ENCODE measurements around the gene FBXO48.
"Not testable (repeated sequence)": the region's sequence is repeated elsewhere in the genome, so short reads cannot be mapped to it uniquely, and the experiment has no call there.

Gene FBXO48

GRCh38 chr2:68446425-68446824 is 20.7 kb downstream of the FBXO48 start:
- intact Hi-C loops (cut with DNase I); DNase-seq: not testable (repeated sequence)

- intact Hi-C loops (cut with DNase I) = loop anchor here (5.0 kb wide), 2 partner anchors 80 to 320 kb away; no protein-coding TSS in a partner anchor
Measured at GRCh38 chr2:68441994-68442322, 25.1 kb downstream of the FBXO48 start.

GRCh38 chr2:68441179-68441993 is 25.7 kb downstream of the FBXO48 start:
- DNase-seq = peak; percentile 56 to 93 (median 82)
- intact Hi-C loops (cut with DNase I) = loop anchor here (5.0 kb wide), 2 partner anchors 79 to 319 kb away; no protein-coding TSS in a partner anchor

More at GRCh38 chr2:68441994-68442322, 25.1 kb downstream of the FBXO48 start:
- DNase-seq = no peak

- DNase-seq = no peak
- intact Hi-C loops (cut with DNase I) = loop anchor here (5.0 kb wide), 1 partner anchor 66 kb away; no protein-coding TSS in a partner anchor
Measured at GRCh38 chr2:68438455-68439303, 28.4 kb downstream of the FBXO48 start.

GRCh38 chr2:68436270-68436669 is 30.8 kb downstream of the FBXO48 start:
- intact Hi-C loops (cut with DNase I) = loop anchor here (5.0 kb wide), 1 partner anchor 64 kb away; no protein-coding TSS in a partner anchor
- DNase-seq = peak in 9 of 42 donors; percentile 7 to 58 (median 28)

GRCh38 chr2:68435615-68436014 is 31.5 kb downstream of the FBXO48 start:
- DNase-seq = no peak
- intact Hi-C loops (cut with DNase I) = loop anchor here (5.0 kb wide), 1 partner anchor 63 kb away; no protein-coding TSS in a partner anchor

- intact Hi-C loops (cut with DNase I) = loop anchor here (5.0 kb wide), 1 partner anchor 63 kb away; no protein-coding TSS in a partner anchor
- no peak for DNase-seq
Measured at GRCh38 chr2:68434981-68435380, 32.1 kb downstream of the FBXO48 start.

GRCh38 chr2:68432696-68433658 is 34.1 kb downstream of the FBXO48 start:
- no peak for DNase-seq
- intact Hi-C loops (cut with DNase I) = no loop called here

- DNase-seq = no peak
- intact Hi-C loops (cut with DNase I) = no loop called here
Measured at GRCh38 chr2:68431316-68431972, 35.6 kb downstream of the FBXO48 start.

GRCh38 chr2:68429311-68429826 is 37.7 kb downstream of the FBXO48 start:
- intact Hi-C loops (cut with DNase I) = no loop called here
- peak in 16 of 42 donors; percentile 18 to 70 (median 36) for DNase-seq

- no peak for DNase-seq
- intact Hi-C loops (cut with DNase I) = no loop called here
Measured at GRCh38 chr2:68428746-68429145, 38.3 kb downstream of the FBXO48 start.

- no peak for DNase-seq
Measured at GRCh38 chr2:68428126-68428525, 39.0 kb downstream of the FBXO48 start.

GRCh38 chr2:68426848-68427579 is 40.1 kb downstream of the FBXO48 start:
- intact Hi-C loops (cut with DNase I) = no loop called here
- DNase-seq = no peak

More at GRCh38 chr2:68428126-68428525, 39.0 kb downstream of the FBXO48 start:
- intact Hi-C loops (cut with DNase I) = no loop called here

- intact Hi-C loops (cut with DNase I) = no loop called here
- DNase-seq = no peak
Measured at GRCh38 chr2:68426446-68426845, 40.6 kb downstream of the FBXO48 start.

- no peak for DNase-seq
- intact Hi-C loops (cut with DNase I) = no loop called here
Measured at GRCh38 chr2:68425503-68425902, 41.6 kb downstream of the FBXO48 start.

GRCh38 chr2:68423966-68424650 is 43.0 kb downstream of the FBXO48 start:
- intact Hi-C loops (cut with DNase I) = no loop called here
- DNase-seq = no peak

All from head of caudate nucleus (tissue), 42 donors.